Stimulated activated CD8-positive, alpha-beta memory T cell treated with anti-CD3 and anti-CD28 coated beads, Interleukin-15, amount 100 ng/mL, for 48 hours (primary cell): ENCODE results near the gene NUP210.
"Not testable (repeated sequence)": the region's sequence is repeated elsewhere in the genome, so short reads cannot be mapped to it uniquely, and the experiment has no call there.

Source experiments
- DNase-seq, 2 donors: peaks; one replicate each; pipeline ENCODE4 v3.0.0-alpha.2; 2020; ENCODE audit warnings: low read depth in 2 of 2

Gene NUP210

GRCh38 chr3:13420045-13420830 is at the start of gene NUP210:
Gene NUP210, minus strand, starts transcription at chr3:13420322. Its CDS starts 96 bp downstream, at chr3:13420226.
- peak; percentile 70 to 73 for DNase-seq

GRCh38 chr3:13466781-13467180 is 46.7 kb upstream of the NUP210 start:
- no peak for DNase-seq

GRCh38 chr3:13465236-13465873 is 45.2 kb upstream of the NUP210 start:
- DNase-seq = no peak

GRCh38 chr3:13463618-13464400 is 43.7 kb upstream of the NUP210 start:
- no peak for DNase-seq

- DNase-seq = no peak
These were observed 42.7 kb upstream of the NUP210 start for GRCh38 chr3:13462822-13463221.

GRCh38 chr3:13462125-13462629 is 42.1 kb upstream of the NUP210 start:
- no peak for DNase-seq

GRCh38 chr3:13461169-13462124 is 41.3 kb upstream of the NUP210 start:
- DNase-seq = peak; percentile 64 to 70

- no peak for DNase-seq
These were observed 40.2 kb upstream of the NUP210 start for GRCh38 chr3:13460341-13460736.

GRCh38 chr3:13459605-13460340 is 39.7 kb upstream of the NUP210 start:
- no peak for DNase-seq

- no peak for DNase-seq
These were observed 37.5 kb upstream of the NUP210 start for GRCh38 chr3:13457593-13457992.

GRCh38 chr3:13455644-13456043 is 35.5 kb upstream of the NUP210 start:
- DNase-seq = no peak

GRCh38 chr3:13452490-13453335 is 32.6 kb upstream of the NUP210 start:
- no peak for DNase-seq

GRCh38 chr3:13451301-13451673 is 31.2 kb upstream of the NUP210 start:
- DNase-seq = no peak

GRCh38 chr3:13442882-13443281 is 22.8 kb upstream of the NUP210 start:
- DNase-seq = not testable (repeated sequence)

- no peak for DNase-seq
These were observed 20.2 kb upstream of the NUP210 start for GRCh38 chr3:13440204-13440817.

- not testable (repeated sequence) for DNase-seq
These were observed 16.1 kb upstream of the NUP210 start for GRCh38 chr3:13436213-13436612.

- DNase-seq = no peak
These were observed 13.8 kb upstream of the NUP210 start for GRCh38 chr3:13433912-13434311.

GRCh38 chr3:13432093-13432492 is 12.0 kb upstream of the NUP210 start:
- DNase-seq = no peak

- not testable (repeated sequence) for DNase-seq
These were observed 10.3 kb upstream of the NUP210 start for GRCh38 chr3:13430411-13430875.
